H1 (cell line): Measurements from ENCODE around the gene KRTCAP2. TPM values are rescaled to one million over a fixed set of nuclear protein-coding genes. Genes with fewer than 3 reads are reported as not detected.

ENCODE experiments used
- CTCF ChIA-PET: fragments of 300-600 bp; sonication (Branson Sonifier 250); formaldehyde crosslinking; loops from one replicate; lab custom pipeline; 2021; ENCODE audit not compliant: partially characterized antibody; lab: Charles Lee
- POLR2A ChIA-PET: fragments of 300-600 bp; sonication (Branson Sonifier 250); formaldehyde crosslinking; loops from one replicate; lab custom pipeline; 2021; ENCODE audit warnings: inconsistent platforms; ENCODE audit not compliant: partially characterized antibody; lab: Charles Lee
- DNase-seq, 2 experiments: peaks; one replicate each; pipeline versions ENCODE4 v3.0.0 to v3.0.0-alpha.2; 2010 to 2022; ENCODE audit warnings: low spot score in 2 of 2, low read depth in 1 of 2, mixed read lengths in 1 of 2
- FAIRE-seq: peaks from 2 replicates; lab custom pipeline; 2011; peaks lifted over from hg19 to GRCh38; lab: Jason Lieb, UNC
- H2AFZ ChIP-seq: 2 replicates; pipeline ENCODE4 v1.8.1; 2012; ENCODE audit warnings: low read length, inconsistent platforms
- H2AK5ac ChIP-seq: 2 replicates; pipeline ENCODE4 v1.6.1; 2013; ENCODE audit warnings: low read depth, low read length
- H2BK120ac ChIP-seq: replicated peaks from 2 replicates; pipeline ENCODE3; 2013; ENCODE audit warnings: low read depth, low read length, inconsistent platforms
- H2BK12ac ChIP-seq: 2 replicates; pipeline ENCODE4 v1.6.1; 2013; ENCODE audit warnings: low read depth, low read length
- H2BK15ac ChIP-seq: 2 replicates; pipeline ENCODE4 v1.6.1; 2013; ENCODE audit warnings: low read length
- H2BK20ac ChIP-seq: 2 replicates; pipeline ENCODE4 v1.6.1; 2013; ENCODE audit warnings: low read length
- H2BK5ac ChIP-seq: 2 replicates; pipeline ENCODE4 v1.6.1; 2013; ENCODE audit warnings: low read depth, low read length
- H3K14ac ChIP-seq: 2 replicates; pipeline ENCODE4 v1.6.1; 2013; ENCODE audit warnings: inconsistent platforms; ENCODE audit not compliant: insufficient read length
- H3K18ac ChIP-seq: 2 replicates; pipeline ENCODE4 v1.6.1; 2013; ENCODE audit warnings: low read length; ENCODE audit errors: extremely low read depth
- H3K23ac ChIP-seq: 2 replicates; pipeline ENCODE4 v1.6.1; 2013; ENCODE audit warnings: inconsistent platforms; ENCODE audit not compliant: insufficient read length
- H3K23me2 ChIP-seq: 2 replicates; pipeline ENCODE4 v1.6.1; 2013; ENCODE audit warnings: low read depth, low read length
- H3K27ac ChIP-seq: 2 replicates; pipeline ENCODE4 v1.6.1; 2011; ENCODE audit warnings: low read depth, low read length, inconsistent platforms
- H3K27me3 ChIP-seq, 4 experiments: replicated peaks in 1 of 4; 1 replicate in 1 of 4; 2 replicates in 3 of 4; pipeline versions ENCODE4 v1.6.1 to v1.8.1; 2011 to 2013; ENCODE audit warnings: low read length in 3 of 4, mild to moderate bottlenecking in 3 of 4, inconsistent platforms in 2 of 4, mixed read lengths in 2 of 4, moderate library complexity in 1 of 4; ENCODE audit not compliant: control insufficient read depth in 3 of 4, insufficient read depth in 3 of 4; ENCODE audit errors: extremely low read depth in 1 of 4
- H3K36me3 ChIP-seq, 4 experiments: 2 replicates each; pipeline versions ENCODE4 v1.6.1 to v1.8.1; 2011 to 2013; ENCODE audit warnings: mild to moderate bottlenecking in 4 of 4, low read length in 3 of 4, moderate library complexity in 2 of 4, control low read depth in 1 of 4, inconsistent platforms in 1 of 4; ENCODE audit not compliant: insufficient read depth in 4 of 4, control insufficient read depth in 2 of 4
- H3K4ac ChIP-seq: replicated peaks from 2 replicates; pipeline ENCODE3; 2013; ENCODE audit warnings: low read length, low read depth, mixed read lengths, inconsistent platforms; ENCODE audit not compliant: insufficient read length
- H3K4me1 ChIP-seq, 4 experiments: replicated peaks in 1 of 4; 1 replicate in 1 of 4; 2 replicates in 3 of 4; pipeline versions ENCODE4 v1.6.1 to v1.8.1; 2011 to 2013; ENCODE audit warnings: low read length in 3 of 4, inconsistent platforms in 2 of 4, mixed read lengths in 1 of 4; ENCODE audit not compliant: insufficient read depth in 4 of 4, control insufficient read depth in 3 of 4
- H3K4me2 ChIP-seq, 2 experiments: 2 replicates each; pipeline versions ENCODE4 v1.6.1 to v1.8.1; 2011 to 2013; ENCODE audit warnings: low read depth in 2 of 2, low read length in 2 of 2, control low read depth in 1 of 2, inconsistent platforms in 1 of 2, mild to moderate bottlenecking in 1 of 2; ENCODE audit not compliant: insufficient read depth in 1 of 2
- H3K4me3 ChIP-seq, 4 experiments: fragments of 200-600, 300-600 bp in 1 of 4; sonication (generic), shearing (Covaris generic), sonication (Bioruptor Twin) in 1 of 4; 2 replicates each; pipeline versions ENCODE4 v1.5.1 to v1.8.1; 2011 to 2016; ENCODE audit warnings: low read length in 4 of 4, low read depth in 3 of 4, control low read depth in 2 of 4, inconsistent platforms in 2 of 4, mild to moderate bottlenecking in 2 of 4, mixed read lengths in 1 of 4, moderate library complexity in 1 of 4; ENCODE audit not compliant: insufficient read depth in 2 of 4; ENCODE audit errors: extremely low read depth in 1 of 4
- H3K56ac ChIP-seq: replicated peaks from 2 replicates; pipeline ENCODE3; 2013; ENCODE audit warnings: low read depth, mild to moderate bottlenecking, mixed read lengths, low read length, inconsistent platforms; ENCODE audit not compliant: insufficient read length
- H3K79me1 ChIP-seq: 2 replicates; pipeline ENCODE4 v1.6.1; 2013; ENCODE audit warnings: low read depth, low read length, control low read depth
- H3K79me2 ChIP-seq, 2 experiments: 2 replicates each; pipeline versions ENCODE4 v1.6.1 to v1.8.1; 2012 to 2013; ENCODE audit warnings: low read length in 2 of 2, mild to moderate bottlenecking in 2 of 2, inconsistent platforms in 1 of 2; ENCODE audit not compliant: insufficient read depth in 2 of 2, control insufficient read depth in 1 of 2
- H3K9ac ChIP-seq, 4 experiments: replicated peaks in 1 of 4; 1 replicate in 1 of 4; 2 replicates in 3 of 4; pipeline versions ENCODE4 v1.6.1 to v1.8.1; 2011 to 2013; ENCODE audit warnings: low read depth in 3 of 4, low read length in 3 of 4, control low read depth in 2 of 4, mild to moderate bottlenecking in 2 of 4, moderate library complexity in 2 of 4, inconsistent platforms in 1 of 4; ENCODE audit errors: extremely low read depth in 1 of 4
- H3K9me3 ChIP-seq, 2 experiments: 2 replicates each; pipeline versions ENCODE4 v1.6.1 to v1.8.1; 2012 to 2013; ENCODE audit warnings: mild to moderate bottlenecking in 2 of 2, moderate library complexity in 2 of 2, control low read depth in 1 of 2, inconsistent platforms in 1 of 2, low read depth in 1 of 2, low read length in 1 of 2, mixed read lengths in 1 of 2; ENCODE audit not compliant: insufficient read depth in 2 of 2
- H4K20me1 ChIP-seq, 2 experiments: replicated peaks in 1 of 2; 2 replicates each; pipeline versions ENCODE3 to v1.8.1; 2011 to 2013; ENCODE audit warnings: inconsistent platforms in 2 of 2, low read length in 2 of 2, mild to moderate bottlenecking in 1 of 2; ENCODE audit not compliant: insufficient read depth in 2 of 2, control insufficient read depth in 1 of 2
- H4K5ac ChIP-seq: 2 replicates; pipeline ENCODE4 v1.6.1; 2013; ENCODE audit warnings: low read length, low read depth, mixed read lengths, inconsistent platforms; ENCODE audit not compliant: insufficient read length
- H4K8ac ChIP-seq: 2 replicates; pipeline ENCODE4 v1.8.0; 2013; ENCODE audit warnings: mild to moderate bottlenecking, moderate library complexity, low read length, inconsistent platforms; ENCODE audit not compliant: insufficient read depth; ENCODE audit errors: extremely low read depth
- H4K91ac ChIP-seq: replicated peaks from 2 replicates; pipeline ENCODE3; 2013; ENCODE audit warnings: low read length, mixed read lengths, inconsistent platforms; ENCODE audit not compliant: insufficient read length
- KDM4A ChIP-seq: IDR thresholded peaks from one replicate; pipeline ENCODE4 v1.7.1; 2012; ENCODE audit warnings: low read depth, mild to moderate bottlenecking, moderate library complexity, low read length, inconsistent platforms; ENCODE audit not compliant: severe bottlenecking
- NRF1 ChIP-seq: IDR thresholded peaks from 2 replicates; pipeline ENCODE4 v1.6.1; 2011; ENCODE audit warnings: mild to moderate bottlenecking, low read depth, low read length, improper control_type of control experiment
- RAD21 ChIP-seq, 2 experiments: IDR thresholded peaks in 1 of 2; conservative IDR thresholded peaks in 1 of 2; 2 replicates each; pipeline ENCODE4 v1.6.1; 2011; ENCODE audit warnings: low read depth in 2 of 2, low read length in 2 of 2, improper control_type of control experiment in 1 of 2, inconsistent platforms in 1 of 2, mild to moderate bottlenecking in 1 of 2, moderate library complexity in 1 of 2
- TEAD4 ChIP-seq: IDR thresholded peaks from 2 replicates; pipeline ENCODE4 v1.6.1; 2012; ENCODE audit warnings: low read depth, low read length, inconsistent platforms, mixed read lengths
- YY1 ChIP-seq: IDR thresholded peaks from 2 replicates; pipeline ENCODE4 v1.6.1; 2011; ENCODE audit warnings: low read depth, mild to moderate bottlenecking, low read length
- WGBS, 2 experiments: shearing (Covaris generic) in 1 of 2; methylation state at CpG; one replicate each; pipeline versions ENCODE4 v1.1.6 to v1.1.7; 2013 to 2015; ENCODE audit warnings: low lambda C conversion rate in 2 of 2, mixed read lengths in 2 of 2, inconsistent platforms in 1 of 2, low coverage in 1 of 2, missing lambda C conversion rate in 1 of 2; ENCODE audit not compliant: insufficient replicate concordance in 2 of 2, insufficient coverage in 1 of 2, insufficient read length in 1 of 2; ENCODE audit errors: extremely low coverage in 1 of 2, missing lambda C conversion rate in 1 of 2; 5-methylcytosine and 5-hydroxymethylcytosine counted together
- polyA plus RNA-seq, 7 experiments: library from polyadenylated mRNA; depleted of rRNA in 3 of 7; stranded (reverse) in 5 of 7; unstranded in 2 of 7; fragments of >200 nt in 5 of 7; fragments of 200-250 nt in 2 of 7; gene quantifications; 1 replicate in 5 of 7; 2 replicates in 1 of 7; 4 replicates in 1 of 7; pipeline versions ENCODE4 v1.2.1 to v1.2.3, GENCODE V29; 2011 to 2013; ENCODE audit warnings: missing spikeins in 2 of 7, mixed read lengths in 2 of 7
- total RNA-seq: library from RNA; stranded (reverse); fragmentation: NEBNext Ultra II Directional; extraction: Animal tissue kit (Norgen Biotek cat#: 25700); gene quantifications from 2 replicates; pipeline ENCODE4 v1.2.1, GENCODE V29; 2021
- TF ChIP-seq, protein P1 (sequence below): IDR thresholded peaks from 2 replicates; pipeline ENCODE4 v1.6.1; 2012; ENCODE audit warnings: inconsistent platforms
- TF ChIP-seq, protein P2 (sequence below): IDR thresholded peaks from 2 replicates; pipeline ENCODE4 v1.6.1; 2012; ENCODE audit warnings: low read length, inconsistent platforms

KRTCAP2 gene
- total and polyA plus RNA-seq, 2 of the 8 experiments (the other 6 are each of a cell fraction or from before 2014, with no cell fraction given) = 146 to 317 TPM

DNA sequence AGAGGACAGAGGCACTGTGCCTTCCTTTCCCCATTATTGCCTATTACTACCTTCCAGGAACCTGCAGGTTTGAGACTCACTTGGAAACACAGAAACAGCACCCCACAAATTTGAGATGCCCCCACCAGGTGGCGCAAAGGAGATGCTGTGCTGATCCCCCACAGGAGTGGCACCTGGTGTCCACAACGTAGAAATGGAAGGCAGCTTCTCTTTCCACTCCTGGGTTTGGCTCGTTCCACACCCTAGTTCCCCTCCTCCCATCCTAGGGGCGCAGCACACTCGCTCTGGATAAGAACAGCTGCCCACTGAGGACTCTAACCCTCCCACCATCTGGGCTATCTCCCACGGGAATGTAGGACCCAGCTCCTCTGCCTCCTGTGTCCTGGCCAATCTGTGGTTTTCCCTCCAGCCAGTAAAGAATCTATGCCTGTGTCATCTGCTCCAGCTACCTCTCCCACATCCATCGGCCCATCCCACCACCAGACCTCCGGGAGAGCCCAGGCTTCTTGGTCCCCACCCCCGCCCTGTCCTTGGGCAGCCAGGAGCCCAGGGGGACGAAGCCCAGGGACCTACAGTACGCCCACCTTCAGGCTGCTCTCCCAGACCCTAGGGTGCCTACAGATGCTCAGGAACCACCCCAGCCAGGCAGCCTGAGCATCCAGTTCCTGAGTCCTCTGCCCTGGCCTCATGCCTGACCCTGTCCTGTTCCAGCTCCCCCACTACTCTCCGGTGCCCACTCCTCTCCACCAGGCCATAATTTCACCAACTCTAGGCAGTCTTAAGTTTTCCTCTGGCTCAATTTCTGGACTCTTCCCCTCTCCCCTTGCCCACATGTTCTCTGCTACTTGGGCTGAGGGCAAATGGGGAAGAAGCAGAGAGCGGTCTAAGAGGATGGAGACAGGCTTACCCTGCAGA is 34.0 kb upstream of the KRTCAP2 start:
- 23% methylated on average over 13 of the region's 13 CpGs; no CpG with 5 or more reads in 1 of the 2 experiments for WGBS, 2 experiments
- Histone ChIP-seq H3K23ac (no peak overlapping the region), H2BK120ac (no peak overlapping the region), H3K14ac (no peak overlapping the region), H3K18ac (peak overlapping the region; percentile 26; the same call in 1 of the 2 replicates), H3K56ac (no peak overlapping the region), H4K8ac (no peak overlapping the region; the same call in 1 of the 2 replicates), H3K27me3 (peaks cover 0 to 3% (median 0%) of the 10 kb centered on the region in 4 experiments; a peak in 2 of 7 replicates), H2BK20ac (no peak overlapping the region; the same call in 1 of the 2 replicates), H2BK5ac (no peak overlapping the region), H3K36me3 (peaks cover 4 to 24% (median 12%) of the 10 kb centered on the region in 4 experiments; a peak in 7 of 8 replicates), H3K4ac (peak overlapping the region; percentile 36), H3K79me1 (no peaks in the 10 kb centered on the region), H4K91ac (peak overlapping the region; percentile 20), H4K5ac (peak overlapping the region; percentile 70), H3K4me3 (peak overlapping the region; percentile 25 to 86 (median 32); a peak in 6 of 8 replicates), H2AFZ (no peak overlapping the region), H4K20me1 (peaks cover 6 to 8% of the 10 kb centered on the region in 2 experiments), H3K9me3 (no peaks in the 10 kb centered on the region), H3K27ac (peak overlapping the region; percentile 45; the same call in 1 of the 2 replicates), H2AK5ac (0 out of 2 replicates have a peak overlapping the region, but pooled peaks have one; percentile 11), H3K9ac (peak overlapping the region in 3 of 4 experiments; percentile 38 to 63 (median 54); a peak in 5 of 7 replicates), H3K4me1 (peaks cover 3 to 20% (median 12%) of the 10 kb centered on the region in 4 experiments), H3K79me2 (no peaks in the 10 kb centered on the region), H2BK12ac (peak overlapping the region; percentile 51; the same call in 1 of the 2 replicates), H2BK15ac (no peak overlapping the region; the same call in 1 of the 2 replicates), H3K23me2 (peaks cover 17% of the 10 kb centered on the region), H3K4me2 (peak overlapping the region; percentile 91 to 99)
- DNase-seq (peak; percentile 81 to 96), FAIRE-seq (peak; percentile 88)
- POLR2A ChIA-PET = interaction anchor here (0.6 to 19.4 kb wide), 26 partner anchors 8 to 1076 kb away, joined by 3 to 512 read pairs (median 4); partner anchors contain the start of genes ENTREP3, KRTCAP2, PMVK and RUSC1
- CTCF ChIA-PET = interaction anchor here (0.7 to 5.7 kb wide), 23 partner anchors 9 to 204 kb away, joined by 3 to 62 read pairs (median 5); partner anchors contain the start of gene SCAMP3
- TF ChIP-seq RAD21 (IDR thresholded peaks at IDR 0.05 in 1 of 2, conservative IDR thresholded peaks at IDR 0.05 in 1 of 2; ENCODE audit: low read depth in 2 of 2, low read length in 2 of 2) (peak; percentile 55 to 64), NRF1 (no peak), TEAD4 (no peak), KDM4A (no peak), YY1 (0 out of 2 replicates have a peak, but pooled peaks have one; percentile 12)
- TF ChIP-seq, protein P1, sequence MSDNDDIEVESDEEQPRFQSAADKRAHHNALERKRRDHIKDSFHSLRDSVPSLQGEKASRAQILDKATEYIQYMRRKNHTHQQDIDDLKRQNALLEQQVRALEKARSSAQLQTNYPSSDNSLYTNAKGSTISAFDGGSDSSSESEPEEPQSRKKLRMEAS = no peak
- TF ChIP-seq, protein P2, sequence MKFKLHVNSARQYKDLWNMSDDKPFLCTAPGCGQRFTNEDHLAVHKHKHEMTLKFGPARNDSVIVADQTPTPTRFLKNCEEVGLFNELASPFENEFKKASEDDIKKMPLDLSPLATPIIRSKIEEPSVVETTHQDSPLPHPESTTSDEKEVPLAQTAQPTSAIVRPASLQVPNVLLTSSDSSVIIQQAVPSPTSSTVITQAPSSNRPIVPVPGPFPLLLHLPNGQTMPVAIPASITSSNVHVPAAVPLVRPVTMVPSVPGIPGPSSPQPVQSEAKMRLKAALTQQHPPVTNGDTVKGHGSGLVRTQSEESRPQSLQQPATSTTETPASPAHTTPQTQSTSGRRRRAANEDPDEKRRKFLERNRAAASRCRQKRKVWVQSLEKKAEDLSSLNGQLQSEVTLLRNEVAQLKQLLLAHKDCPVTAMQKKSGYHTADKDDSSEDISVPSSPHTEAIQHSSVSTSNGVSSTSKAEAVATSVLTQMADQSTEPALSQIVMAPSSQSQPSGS = no peak
